Measurements from ENCODE around the gene FTO.
"Not testable (repeated sequence)": the region's sequence is repeated elsewhere in the genome, so short reads cannot be mapped to it uniquely, and the experiment has no call there.

The FTO gene

DNA sequence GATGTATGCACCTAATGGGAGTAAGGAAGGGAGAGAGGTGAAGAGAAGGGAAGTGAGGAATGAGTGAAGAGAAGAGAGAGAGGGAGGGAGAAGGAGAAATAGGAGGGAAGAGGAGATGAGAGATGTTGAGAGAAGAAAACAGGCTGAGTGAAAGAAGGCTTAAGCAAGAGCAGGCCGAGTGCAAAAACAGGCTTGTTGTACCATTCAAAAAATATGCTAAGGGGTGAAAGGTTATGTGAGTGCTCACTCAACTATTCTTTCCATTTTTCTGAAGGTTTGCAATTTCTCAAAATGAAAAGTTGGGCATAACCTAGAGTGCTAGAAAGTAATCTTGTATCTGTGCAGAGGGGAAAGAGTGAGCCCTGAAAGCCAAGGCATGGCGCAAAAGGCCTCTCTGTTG, 23.2 kb upstream of the FTO start:
- TF ChIP-seq, protein P1, sequence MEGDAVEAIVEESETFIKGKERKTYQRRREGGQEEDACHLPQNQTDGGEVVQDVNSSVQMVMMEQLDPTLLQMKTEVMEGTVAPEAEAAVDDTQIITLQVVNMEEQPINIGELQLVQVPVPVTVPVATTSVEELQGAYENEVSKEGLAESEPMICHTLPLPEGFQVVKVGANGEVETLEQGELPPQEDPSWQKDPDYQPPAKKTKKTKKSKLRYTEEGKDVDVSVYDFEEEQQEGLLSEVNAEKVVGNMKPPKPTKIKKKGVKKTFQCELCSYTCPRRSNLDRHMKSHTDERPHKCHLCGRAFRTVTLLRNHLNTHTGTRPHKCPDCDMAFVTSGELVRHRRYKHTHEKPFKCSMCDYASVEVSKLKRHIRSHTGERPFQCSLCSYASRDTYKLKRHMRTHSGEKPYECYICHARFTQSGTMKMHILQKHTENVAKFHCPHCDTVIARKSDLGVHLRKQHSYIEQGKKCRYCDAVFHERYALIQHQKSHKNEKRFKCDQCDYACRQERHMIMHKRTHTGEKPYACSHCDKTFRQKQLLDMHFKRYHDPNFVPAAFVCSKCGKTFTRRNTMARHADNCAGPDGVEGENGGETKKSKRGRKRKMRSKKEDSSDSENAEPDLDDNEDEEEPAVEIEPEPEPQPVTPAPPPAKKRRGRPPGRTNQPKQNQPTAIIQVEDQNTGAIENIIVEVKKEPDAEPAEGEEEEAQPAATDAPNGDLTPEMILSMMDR (IDR thresholded peaks at IDR 0.05; ENCODE audit: insufficient read depth, low read length, poor library complexity, severe bottlenecking) = no peak
- no peak for TF ChIP-seq EZH2phosphoT487 (conservative IDR thresholded peaks at IDR 0.05; ENCODE audit: low read length)
- Histone ChIP-seq H3K4me3 (ENCODE audit: insufficient read depth, low read length, poor library complexity, severe bottlenecking) (no peak overlapping the region), H3K9me2 (replicated peaks; ENCODE audit: insufficient read depth, low read length) (no peaks in the 10 kb centered on the region), H3K9me3 (ENCODE audit: insufficient read depth, low read length) (no peaks in the 10 kb centered on the region), H3K4me2 (ENCODE audit: low read depth, low read length, poor library complexity, severe bottlenecking) (no peak overlapping the region), H3K27ac (ENCODE audit: low read depth, low read length) (no peak overlapping the region), H3K27me3 (ENCODE audit: low read length) (no peaks in the 10 kb centered on the region), H4K20me1 (ENCODE audit: low read depth, low read length) (no peaks in the 10 kb centered on the region), H3K36me3 (ENCODE audit: low read length) (no peaks in the 10 kb centered on the region), H3K9ac (ENCODE audit: low read length) (no peak overlapping the region), H3K79me2 (ENCODE audit: insufficient read depth, low read length) (no peaks in the 10 kb centered on the region), H2AFZ (ENCODE audit: low read depth, low read length, severe bottlenecking) (no peak overlapping the region), H3F3A (ENCODE audit: insufficient read depth) (no peaks in the 10 kb centered on the region)

DNA sequence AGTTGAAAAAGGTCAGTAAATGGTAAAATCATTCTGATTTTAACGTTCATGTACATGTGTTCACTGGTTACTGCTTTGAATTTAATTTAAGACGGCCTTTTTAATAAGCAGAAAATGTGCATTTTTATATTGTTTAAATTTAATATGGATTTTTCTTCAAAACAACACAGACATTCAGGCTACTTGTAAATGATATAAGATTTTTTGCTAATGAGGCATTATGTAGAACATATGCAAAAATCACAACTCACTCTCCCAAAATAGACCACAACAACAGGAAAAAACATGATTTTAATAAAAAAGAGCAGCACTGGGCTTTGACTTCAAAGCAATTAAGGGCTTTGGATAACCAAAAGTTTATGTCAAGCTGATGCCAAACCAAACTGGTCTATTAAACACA, 22.6 kb upstream of the FTO start:
- Histone ChIP-seq H3K79me2 (ENCODE audit: insufficient read depth, low read length) (no peaks in the 10 kb centered on the region), H2AFZ (ENCODE audit: low read depth, low read length, severe bottlenecking) (no peak overlapping the region), H3K27me3 (ENCODE audit: low read length) (no peaks in the 10 kb centered on the region), H4K20me1 (ENCODE audit: low read depth, low read length) (no peaks in the 10 kb centered on the region), H3K4me3 (ENCODE audit: insufficient read depth, low read length, poor library complexity, severe bottlenecking) (no peak overlapping the region), H3K9me3 (ENCODE audit: insufficient read depth, low read length) (no peaks in the 10 kb centered on the region), H3K9ac (ENCODE audit: low read length) (no peak overlapping the region), H3F3A (ENCODE audit: insufficient read depth) (no peaks in the 10 kb centered on the region), H3K9me2 (replicated peaks; ENCODE audit: insufficient read depth, low read length) (no peaks in the 10 kb centered on the region), H3K36me3 (ENCODE audit: low read length) (no peaks in the 10 kb centered on the region), H3K27ac (ENCODE audit: low read depth, low read length) (no peak overlapping the region), H3K4me2 (ENCODE audit: low read depth, low read length, poor library complexity, severe bottlenecking) (no peak overlapping the region)
- TF ChIP-seq, protein P1 (IDR thresholded peaks at IDR 0.05; ENCODE audit: insufficient read depth, low read length, poor library complexity, severe bottlenecking) = no peak
- no peak for TF ChIP-seq EZH2phosphoT487 (conservative IDR thresholded peaks at IDR 0.05; ENCODE audit: low read length)

DNA sequence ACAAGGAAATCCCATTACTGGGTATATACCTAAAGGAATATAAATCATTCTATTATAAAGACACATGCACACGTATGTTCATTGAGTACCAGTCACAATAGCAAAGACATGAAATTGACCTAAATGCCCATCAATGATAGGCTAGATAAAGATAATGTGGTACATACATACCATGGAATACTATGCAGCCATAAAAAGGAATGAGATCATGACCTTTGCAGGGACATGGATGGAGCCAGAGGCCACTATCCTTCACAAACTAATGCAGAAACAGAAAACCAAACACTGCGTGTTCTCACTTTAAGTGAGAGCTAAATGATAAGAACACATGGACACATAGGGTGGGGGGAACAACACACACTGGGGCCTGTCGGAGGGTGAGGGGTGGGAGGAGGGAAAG, 18.6 kb upstream of the FTO start:
- not testable (repeated sequence) for H3K79me2 ChIP-seq (ENCODE audit: insufficient read depth, low read length); H3K4me2 ChIP-seq (ENCODE audit: low read depth, low read length, poor library complexity, severe bottlenecking); H3K4me3 ChIP-seq (ENCODE audit: insufficient read depth, low read length, poor library complexity, severe bottlenecking); H3K9me3 ChIP-seq (ENCODE audit: insufficient read depth, low read length); H3K9ac ChIP-seq (ENCODE audit: low read length); H3K27me3 ChIP-seq (ENCODE audit: low read length); H3K27ac ChIP-seq (ENCODE audit: low read depth, low read length); H3K36me3 ChIP-seq (ENCODE audit: low read length); H2AFZ ChIP-seq (ENCODE audit: low read depth, low read length, severe bottlenecking); H3F3A ChIP-seq (ENCODE audit: insufficient read depth); H4K20me1 ChIP-seq (ENCODE audit: low read depth, low read length); H3K9me2 ChIP-seq (replicated peaks; ENCODE audit: insufficient read depth, low read length)

DNA sequence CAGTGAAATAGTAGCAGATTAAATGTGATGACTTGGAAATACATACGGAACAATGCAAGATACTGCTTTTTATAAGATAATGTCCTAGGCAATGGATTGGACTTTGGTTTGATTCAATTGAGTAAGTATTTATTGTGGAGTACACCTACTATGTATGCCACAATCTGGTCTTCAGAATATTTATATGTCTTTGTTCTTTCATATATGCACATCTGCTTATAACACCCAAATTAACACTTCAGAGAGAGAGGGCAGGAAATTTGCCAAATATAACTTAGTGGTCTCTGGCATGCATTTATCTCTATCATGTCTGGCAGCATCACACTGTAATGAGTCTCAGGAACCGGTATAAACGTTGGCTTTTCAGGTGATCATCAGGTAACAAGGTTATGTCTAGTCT, 17.2 kb upstream of the FTO start:
- H3K27me3 ChIP-seq (ENCODE audit: low read length) = no peaks in the 10 kb centered on the region
- no peaks in the 10 kb centered on the region for H3K79me2 ChIP-seq (ENCODE audit: insufficient read depth, low read length)
- no peaks in the 10 kb centered on the region for H3K9me3 ChIP-seq (ENCODE audit: insufficient read depth, low read length)
- H3K9ac ChIP-seq (ENCODE audit: low read length) = no peak overlapping the region
- H3F3A ChIP-seq (ENCODE audit: insufficient read depth) = no peaks in the 10 kb centered on the region
- no peaks in the 10 kb centered on the region for H4K20me1 ChIP-seq (ENCODE audit: low read depth, low read length)
- H3K4me2 ChIP-seq (ENCODE audit: low read depth, low read length, poor library complexity, severe bottlenecking) = no peak overlapping the region
- H3K9me2 ChIP-seq (replicated peaks; ENCODE audit: insufficient read depth, low read length) = no peaks in the 10 kb centered on the region
- H3K4me3 ChIP-seq (ENCODE audit: insufficient read depth, low read length, poor library complexity, severe bottlenecking) = no peak overlapping the region
- H2AFZ ChIP-seq (ENCODE audit: low read depth, low read length, severe bottlenecking) = no peak overlapping the region
- TF ChIP-seq, protein P1 (IDR thresholded peaks at IDR 0.05; ENCODE audit: insufficient read depth, low read length, poor library complexity, severe bottlenecking) = no peak
- TF ChIP-seq EZH2phosphoT487 (conservative IDR thresholded peaks at IDR 0.05; ENCODE audit: low read length) = no peak
- no peaks in the 10 kb centered on the region for H3K36me3 ChIP-seq (ENCODE audit: low read length)
- H3K27ac ChIP-seq (ENCODE audit: low read depth, low read length) = no peak overlapping the region
